GM19455 (cell line): ENCODE results near the gene PQBP1.

ENCODE experiments used
- ATAC-seq: cut with Tn5 transposase; IDR thresholded peaks from one replicate; pipeline ENCODE4 v1.9.1; 2021; ENCODE audit not compliant: unreplicated experiment

The PQBP1 gene

GRCh38 chrX:48920718-48921104 is 23.0 kb downstream of the PQBP1 start:
- ATAC-seq: no peak

GRCh38 chrX:48923771-48924170 is 26.0 kb downstream of the PQBP1 start:
- no peak for ATAC-seq

GRCh38 chrX:48924270-48924669 is 26.5 kb downstream of the PQBP1 start:
- ATAC-seq: no peak

GRCh38 chrX:48927123-48927522 is 29.4 kb downstream of the PQBP1 start:
- no peak for ATAC-seq

GRCh38 chrX:48927736-48928382 is 30.1 kb downstream of the PQBP1 start:
- no peak for ATAC-seq

- ATAC-seq: no peak
Measured at GRCh38 chrX:48933757-48934156, 36.0 kb downstream of the PQBP1 start.

GRCh38 chrX:48934581-48935300 is 37.0 kb downstream of the PQBP1 start:
- ATAC-seq: no peak

- ATAC-seq: no peak
Measured at GRCh38 chrX:48935301-48935670, 37.6 kb downstream of the PQBP1 start.

- no peak for ATAC-seq
Measured at GRCh38 chrX:48936429-48937053, 38.8 kb downstream of the PQBP1 start.

GRCh38 chrX:48937054-48937907 is 39.6 kb downstream of the PQBP1 start:
- peak; percentile 55 for ATAC-seq

GRCh38 chrX:48938721-48939425 is 41.1 kb downstream of the PQBP1 start:
- ATAC-seq: peak; percentile 48

- ATAC-seq: no peak
Measured at GRCh38 chrX:48939524-48940228, 41.9 kb downstream of the PQBP1 start.

- no peak for ATAC-seq
Measured at GRCh38 chrX:48940404-48940955, 42.8 kb downstream of the PQBP1 start.

- no peak for ATAC-seq
Measured at GRCh38 chrX:48942895-48943294, 45.2 kb downstream of the PQBP1 start.

- ATAC-seq: no peak
Measured at GRCh38 chrX:48945517-48946348, 48.0 kb downstream of the PQBP1 start.

- no peak for ATAC-seq
Measured at GRCh38 chrX:48948589-48948988, 50.9 kb downstream of the PQBP1 start.
